Astrocyte of the hippocampus (primary cell): ENCODE results near the gene SRP72.

Experiments used
- DNase-seq: peaks from one replicate; pipeline ENCODE4 v3.0.0; 2011; ENCODE audit warnings: low read depth, low spot score

Gene SRP72

GRCh38 chr4:56544573-56545131, 77.2 kb downstream of the SRP72 start:
- peak; percentile 96 for DNase-seq

- no peak for DNase-seq
Measured at GRCh38 chr4:56550642-56551041, 83.2 kb downstream of the SRP72 start.

- DNase-seq: no peak
Measured at GRCh38 chr4:56551516-56551915, 84.1 kb downstream of the SRP72 start.

GRCh38 chr4:56552273-56552672, 84.9 kb downstream of the SRP72 start:
- no peak for DNase-seq
